Ectodermal cell (in vitro differentiated cells): ENCODE measurements around the gene ADAM15.

Source experiments
- H3K27ac ChIP-seq: 2 replicates; pipeline ENCODE4 v1.7.0; 2013; ENCODE audit warnings: mild to moderate bottlenecking, low read depth, low read length; ENCODE audit not compliant: insufficient read depth, poor library complexity, severe bottlenecking
- H3K27me3 ChIP-seq: 2 replicates; pipeline ENCODE4 v1.7.0; 2013; ENCODE audit warnings: mild to moderate bottlenecking, low read length; ENCODE audit not compliant: insufficient read depth, control insufficient read depth, poor library complexity, severe bottlenecking
- H3K36me3 ChIP-seq: one replicate; pipeline ENCODE4 v1.7.0; 2013; ENCODE audit warnings: low read length; ENCODE audit not compliant: control insufficient read depth, insufficient read depth
- H3K4me1 ChIP-seq: one replicate; pipeline ENCODE4 v1.7.0; 2013; ENCODE audit warnings: low read length; ENCODE audit not compliant: control insufficient read depth, insufficient read depth
- H3K4me3 ChIP-seq: 2 replicates; pipeline ENCODE4 v1.7.0; 2013; ENCODE audit warnings: low read depth, low read length, control low read depth; ENCODE audit not compliant: insufficient read depth
- H3K9me3 ChIP-seq: 2 replicates; pipeline ENCODE4 v1.7.0; 2013; ENCODE audit warnings: mild to moderate bottlenecking, low read length, moderate library complexity; ENCODE audit not compliant: control insufficient read depth
- WGBS, 2 experiments: methylation state at CpG; one replicate each; pipeline ENCODE4 v1.1.7; 2013; ENCODE audit warnings: missing lambda C conversion rate in 2 of 2; 5-methylcytosine and 5-hydroxymethylcytosine counted together

The ADAM15 gene

GRCh38 chr1:155091071-155092051 lies 40.2 kb downstream of the ADAM15 start:
- Histone ChIP-seq H3K27ac (no peak overlapping the region), H3K9me3 (no peaks in the 10 kb centered on the region), H3K27me3 (peaks cover 17% of the 10 kb centered on the region), H3K4me3 (no peak overlapping the region), H3K4me1 (peaks cover 11% of the 10 kb centered on the region), H3K36me3 (no peaks in the 10 kb centered on the region)
- 37 to 40% methylated on average over 29 of the region's 29 CpGs for WGBS, 2 experiments

DNA sequence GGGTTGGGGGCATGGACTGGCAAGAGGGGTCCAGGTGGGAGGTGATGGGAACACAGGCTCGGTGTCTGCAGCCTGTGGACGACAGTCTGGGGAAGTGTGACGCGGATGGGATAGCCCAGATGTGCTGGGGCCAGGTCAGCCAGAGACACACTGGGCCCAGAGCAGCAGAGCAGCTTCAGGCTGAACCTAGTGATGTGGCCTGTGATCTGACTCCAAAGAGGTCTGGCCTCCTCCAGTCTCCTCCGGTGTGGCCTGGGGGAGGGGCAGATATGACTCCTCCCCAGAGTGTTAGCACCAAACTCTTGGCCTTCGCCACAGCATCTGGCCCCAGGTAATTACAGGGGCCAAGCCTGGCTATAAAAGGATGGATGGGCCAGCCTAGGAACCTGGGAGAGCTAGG lies 41.0 kb downstream of the ADAM15 start:
- peaks cover 8% of the 10 kb centered on the region for H3K4me1 ChIP-seq
- WGBS, 2 experiments: 92 to 93% methylated on average over 6 of the region's 6 CpGs
- no peak overlapping the region for H3K4me3 ChIP-seq
- H3K36me3 ChIP-seq: no peaks in the 10 kb centered on the region
- no peaks in the 10 kb centered on the region for H3K9me3 ChIP-seq
- no peak overlapping the region for H3K27ac ChIP-seq
- peaks cover 12% of the 10 kb centered on the region for H3K27me3 ChIP-seq

DNA sequence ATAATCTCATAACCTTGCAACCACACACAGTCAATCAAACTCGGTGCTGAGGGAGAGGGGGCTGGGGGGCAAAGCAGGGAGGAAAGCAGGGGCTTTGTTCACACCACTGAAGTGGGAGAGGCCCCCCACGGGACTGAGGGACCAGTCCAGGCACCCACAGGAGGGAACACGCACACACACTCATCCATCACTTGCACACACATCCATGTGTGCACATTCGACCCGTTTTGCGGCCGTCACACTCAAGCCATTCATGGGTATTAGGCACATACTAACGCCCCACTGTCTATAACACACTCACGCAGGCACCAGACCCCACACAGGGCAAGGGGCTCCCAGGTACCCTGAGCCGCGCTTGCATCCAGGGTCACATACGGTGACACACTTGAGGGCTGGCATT lies 41.5 kb downstream of the ADAM15 start:
- Histone ChIP-seq H3K27ac (no peak overlapping the region), H3K36me3 (no peaks in the 10 kb centered on the region), H3K4me3 (no peak overlapping the region)

GRCh38 chr1:155093911-155094621 lies 43.0 kb downstream of the ADAM15 start:
- H3K36me3 ChIP-seq: no peaks in the 10 kb centered on the region
- WGBS, 2 experiments: 59 to 61% methylated on average over 13 of the region's 13 CpGs
- peaks cover 8% of the 10 kb centered on the region for H3K4me1 ChIP-seq
- no peak overlapping the region for H3K4me3 ChIP-seq
- no peak overlapping the region for H3K27ac ChIP-seq
- no peaks in the 10 kb centered on the region for H3K9me3 ChIP-seq
- H3K27me3 ChIP-seq: peaks cover 12% of the 10 kb centered on the region

More for the DNA sequence above, 41.5 kb downstream of the ADAM15 start:
- no peaks in the 10 kb centered on the region for H3K9me3 ChIP-seq
- WGBS, 2 experiments: 92 to 97% methylated on average over 12 of the region's 12 CpGs
- H3K27me3 ChIP-seq: peaks cover 12% of the 10 kb centered on the region
- H3K4me1 ChIP-seq: peaks cover 8% of the 10 kb centered on the region

GRCh38 chr1:155094622-155094948 lies 43.5 kb downstream of the ADAM15 start:
- H3K4me3 ChIP-seq: no peak overlapping the region
- H3K27me3 ChIP-seq: peaks cover 12% of the 10 kb centered on the region
- no peaks in the 10 kb centered on the region for H3K36me3 ChIP-seq
- peaks cover 8% of the 10 kb centered on the region for H3K4me1 ChIP-seq
- no peak overlapping the region for H3K27ac ChIP-seq
- 91 to 93% methylated on average over 2 of the region's 2 CpGs for WGBS, 2 experiments
- no peaks in the 10 kb centered on the region for H3K9me3 ChIP-seq

DNA sequence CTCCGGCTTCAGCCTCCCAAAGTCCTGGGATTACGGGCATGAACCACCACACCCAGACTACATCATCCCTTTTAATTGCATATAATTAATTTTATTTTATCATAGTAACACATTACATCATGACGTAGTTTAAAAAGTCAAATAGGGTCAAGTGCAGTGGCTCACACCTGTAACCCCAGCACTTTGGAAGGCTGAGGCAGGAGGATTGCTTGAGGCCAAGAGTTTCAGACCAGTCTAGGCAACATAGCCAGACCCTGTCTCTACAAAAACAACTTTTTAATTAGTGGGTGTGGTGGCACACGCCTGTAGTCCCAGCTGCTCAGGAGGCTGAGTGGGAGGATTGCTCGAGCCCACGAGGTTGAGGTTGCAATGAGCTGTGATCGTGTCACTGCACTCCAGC lies 48.2 kb downstream of the ADAM15 start:
- no peaks in the 10 kb centered on the region for H3K36me3 ChIP-seq
- 90 to 96% methylated on average over 7 of the region's 7 CpGs for WGBS, 2 experiments
- H3K27ac ChIP-seq: no peak overlapping the region
- peaks cover 4% of the 10 kb centered on the region for H3K4me1 ChIP-seq
- no peak overlapping the region for H3K4me3 ChIP-seq
- H3K27me3 ChIP-seq: no peaks in the 10 kb centered on the region
- H3K9me3 ChIP-seq: no peaks in the 10 kb centered on the region

- Histone ChIP-seq H3K4me3 (no peak overlapping the region), H3K9me3 (no peaks in the 10 kb centered on the region), H3K27ac (no peak overlapping the region), H3K36me3 (no peaks in the 10 kb centered on the region), H3K27me3 (peaks cover 4% of the 10 kb centered on the region), H3K4me1 (no peaks in the 10 kb centered on the region)
- WGBS, 2 experiments: 86 to 93% methylated on average over 9 of the region's 9 CpGs
These were observed 52.2 kb downstream of the ADAM15 start for GRCh38 chr1:155103325-155103724.

DNA sequence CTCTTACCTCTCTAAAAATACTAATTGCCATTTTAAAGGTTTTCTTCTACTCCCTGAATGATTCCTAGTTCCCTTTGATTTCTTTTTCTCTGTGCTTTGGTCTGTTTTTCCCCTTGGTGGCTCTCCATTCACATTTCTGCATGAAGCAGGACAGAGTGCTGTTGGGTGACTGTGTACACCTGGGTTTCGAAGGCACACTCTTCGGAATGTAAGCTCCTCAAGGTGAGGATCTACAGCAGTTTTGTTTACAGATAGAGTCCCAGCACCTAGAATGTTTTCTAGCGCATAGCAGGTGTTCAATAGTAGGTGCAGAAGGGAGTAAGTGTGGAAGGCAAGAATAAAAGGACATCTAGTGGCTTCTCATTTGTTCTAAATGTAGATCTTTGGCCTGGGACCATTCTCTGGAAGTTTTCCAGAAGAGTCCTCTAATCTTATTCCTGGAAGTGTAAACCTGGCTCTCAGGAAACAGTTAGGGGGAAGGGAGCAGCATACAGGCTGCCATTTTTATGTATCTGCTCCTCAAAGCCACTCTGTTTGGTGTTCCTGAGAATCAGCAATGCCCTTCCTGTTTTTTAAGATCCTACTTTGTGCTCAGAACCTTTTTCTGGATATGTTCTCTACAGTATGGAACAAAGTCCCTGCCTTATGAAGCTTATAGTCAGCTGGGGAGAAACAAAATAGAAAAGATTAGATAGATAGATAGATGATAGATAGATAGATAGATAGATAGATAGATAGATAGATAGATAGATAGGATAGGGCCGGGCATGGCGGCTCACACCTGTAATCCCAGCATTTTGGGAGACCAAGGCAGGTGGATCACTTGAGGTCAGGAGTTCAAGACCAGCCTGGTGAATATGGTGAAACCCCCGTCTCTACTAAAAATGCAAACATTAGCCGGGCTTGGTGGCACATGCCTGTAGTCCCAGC lies 53.8 kb downstream of the ADAM15 start:
- peaks cover 4% of the 10 kb centered on the region for H3K27me3 ChIP-seq
- no peak overlapping the region for H3K27ac ChIP-seq
- H3K4me1 ChIP-seq: no peaks in the 10 kb centered on the region
- no peak overlapping the region for H3K4me3 ChIP-seq
- H3K9me3 ChIP-seq: no peaks in the 10 kb centered on the region
- no peaks in the 10 kb centered on the region for H3K36me3 ChIP-seq
- 91 to 92% methylated on average over 7 of the region's 7 CpGs for WGBS, 2 experiments

DNA sequence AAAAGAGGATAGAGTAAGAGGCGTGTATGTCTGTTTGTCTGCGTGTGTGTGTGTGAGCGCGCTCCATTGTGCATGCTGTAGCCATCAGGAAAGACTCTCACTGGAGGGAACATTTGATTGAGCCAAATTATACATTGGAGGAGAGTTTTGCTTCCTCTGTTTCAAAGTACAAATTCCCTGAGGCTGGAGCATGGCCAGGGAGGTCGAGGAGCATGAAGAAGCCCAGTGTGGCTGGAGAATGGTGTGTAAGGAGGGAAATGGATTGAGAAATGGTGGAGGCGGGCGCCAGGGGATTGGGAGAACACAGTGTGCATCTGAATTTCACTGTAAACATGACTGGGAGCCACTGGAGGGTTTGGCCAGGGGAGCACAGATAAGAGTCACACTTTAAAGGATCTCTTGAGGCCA lies 54.5 kb downstream of the ADAM15 start:
- H3K9me3 ChIP-seq: no peaks in the 10 kb centered on the region
- H3K4me1 ChIP-seq: no peaks in the 10 kb centered on the region
- no peaks in the 10 kb centered on the region for H3K36me3 ChIP-seq
- peaks cover 4% of the 10 kb centered on the region for H3K27me3 ChIP-seq
- H3K4me3 ChIP-seq: no peak overlapping the region
- H3K27ac ChIP-seq: no peak overlapping the region
- WGBS, 2 experiments: 86 to 87% methylated on average over 7 of the region's 7 CpGs
